GM12891 (cell line): ENCODE data around the gene HS3ST3B1.

Source experiments
- PAX5 ChIP-seq: IDR thresholded peaks from 2 replicates; pipeline ENCODE4 v1.6.1; 2011; ENCODE audit warnings: low read length, moderate library complexity, mild to moderate bottlenecking; ENCODE audit not compliant: insufficient read depth, severe bottlenecking
- POLR2A ChIP-seq: IDR thresholded peaks from 2 replicates; pipeline ENCODE4 v1.6.1; 2011; ENCODE audit warnings: low read depth, low read length, control low read depth
- POLR2AphosphoS5 ChIP-seq: IDR thresholded peaks from 2 replicates; pipeline ENCODE4 v1.6.1; 2011; ENCODE audit warnings: low read depth, low read length, control low read depth
- POU2F2 ChIP-seq: IDR thresholded peaks from 2 replicates; pipeline ENCODE4 v1.6.1; 2011; ENCODE audit warnings: low read depth, mild to moderate bottlenecking, control low read depth, low read length, moderate library complexity
- SPI1 ChIP-seq: IDR thresholded peaks from 2 replicates; pipeline ENCODE4 v1.6.1; 2011; ENCODE audit warnings: low read depth, low read length, control low read depth
- TAF1 ChIP-seq: IDR thresholded peaks from 2 replicates; pipeline ENCODE4 v1.6.1; 2011; ENCODE audit warnings: low read depth, low read length, control low read depth

DNA sequence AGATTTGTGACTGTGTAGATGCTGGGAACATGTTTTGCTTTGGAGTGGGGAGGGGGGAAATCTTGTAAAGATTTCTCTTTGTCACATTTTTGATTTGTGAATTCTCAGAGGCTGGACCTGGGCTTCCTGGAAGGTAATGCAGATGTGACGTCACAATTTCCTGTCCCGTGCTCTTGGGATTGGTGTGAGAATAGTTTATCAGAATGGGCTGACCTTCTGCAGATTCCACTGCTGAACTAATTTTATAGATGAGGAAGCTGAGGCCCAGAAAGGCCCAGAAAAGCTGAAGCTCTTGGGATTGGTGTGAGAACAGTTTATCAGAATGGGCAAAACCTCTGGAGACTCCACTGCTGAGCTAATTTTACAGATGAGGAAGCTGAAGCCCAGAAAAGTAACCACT, 34.0 kb downstream of the HS3ST3B1 start:
- TF ChIP-seq SPI1 (no peak), POLR2A (no peak), TAF1 (no peak), POLR2AphosphoS5 (no peak), PAX5 (no peak), POU2F2 (no peak)
